GM12875 (cell line): Measurements from ENCODE around the gene AGXT.

Experiments used
- H3K4me3 ChIP-seq: one replicate; pipeline ENCODE4 v1.5.1; 2011; ENCODE audit warnings: low read depth, low read length, control low read depth
- CTCF ChIP-seq: IDR thresholded peaks from 2 replicates; pipeline ENCODE4 v1.5.1; 2011; ENCODE audit warnings: low read depth, mild to moderate bottlenecking, control low read depth, inconsistent platforms, low read length, moderate library complexity, borderline replicate concordance; ENCODE audit not compliant: insufficient read depth

AGXT gene

GRCh38 chr2:240903191-240904060 is 34.8 kb downstream of the AGXT start:
- no peak for TF ChIP-seq CTCF
- H3K4me3 ChIP-seq, result no peak overlapping the region

- no peak overlapping the region for H3K4me3 ChIP-seq
- no peak for TF ChIP-seq CTCF
Observed at GRCh38 chr2:240904216-240905175, 35.9 kb downstream of the AGXT start.

- TF ChIP-seq CTCF, result no peak
- no peak overlapping the region for H3K4me3 ChIP-seq
Observed at GRCh38 chr2:240905176-240905781, 36.7 kb downstream of the AGXT start.

GRCh38 chr2:240906141-240906910 is 37.7 kb downstream of the AGXT start, which contains the start of gene CROCC2:
Gene CROCC2, plus strand, starts transcription at chr2:240906336. Its CDS starts 178 bp downstream, at chr2:240906514.
- TF ChIP-seq CTCF, result no peak
- no peak within 1 kb of the TSS for H3K4me3 ChIP-seq

- TF ChIP-seq CTCF, result no peak
- H3K4me3 ChIP-seq, result no peak overlapping the region
Observed at GRCh38 chr2:240906911-240907590, 38.4 kb downstream of the AGXT start.
